BLaER1 (cell line): ENCODE results near the gene MAGEB1.

Experiments used
- H3K27ac ChIP-seq: shearing (Covaris generic); formaldehyde crosslinking; 2 replicates; pipeline ENCODE4 v1.8.1; 2022
- H3K27me3 ChIP-seq: shearing (Covaris generic); formaldehyde crosslinking; 2 replicates; pipeline ENCODE4 v1.8.1; 2022
- H3K36me3 ChIP-seq: shearing (Covaris generic); formaldehyde crosslinking; 2 replicates; pipeline ENCODE4 v1.8.1; 2022
- H3K4me1 ChIP-seq: shearing (Covaris generic); formaldehyde crosslinking; 2 replicates; pipeline ENCODE4 v1.8.1; 2022
- H3K4me2 ChIP-seq: shearing (Covaris generic); formaldehyde crosslinking; 2 replicates; pipeline ENCODE4 v1.8.1; 2022
- H3K4me3 ChIP-seq: shearing (Covaris generic); formaldehyde crosslinking; 2 replicates; pipeline ENCODE4 v1.8.1; 2022
- H3K9ac ChIP-seq: shearing (Covaris generic); formaldehyde crosslinking; 2 replicates; pipeline ENCODE4 v1.8.1; 2022
- H3K9me3 ChIP-seq: shearing (Covaris generic); formaldehyde crosslinking; 2 replicates; pipeline ENCODE4 v1.8.1; 2022
- H4K20me1 ChIP-seq: shearing (Covaris generic); formaldehyde crosslinking; 2 replicates; pipeline ENCODE4 v1.8.1; 2022
- Cebpa-rat ChIP-seq: shearing (Covaris generic); IDR thresholded peaks from 2 replicates; pipeline ENCODE4 v1.8.1; 2022

Gene MAGEB1

GRCh38 chrX:30282527-30282926 lies 35.6 kb downstream of the MAGEB1 start:
- H3K9me3 ChIP-seq: no peaks in the 10 kb centered on the region
- H3K36me3 ChIP-seq: no peaks in the 10 kb centered on the region
- H3K27me3 ChIP-seq: no peaks in the 10 kb centered on the region
- no peak overlapping the region for H3K9ac ChIP-seq
- H3K4me2 ChIP-seq: no peak overlapping the region
- no peak for TF ChIP-seq Cebpa-rat
- H3K27ac ChIP-seq: no peak overlapping the region
- H4K20me1 ChIP-seq: no peaks in the 10 kb centered on the region
- no peak overlapping the region for H3K4me3 ChIP-seq
- H3K4me1 ChIP-seq: no peaks in the 10 kb centered on the region

- no peak for TF ChIP-seq Cebpa-rat
- H3K4me2 ChIP-seq: no peak overlapping the region
- H3K36me3 ChIP-seq: no peaks in the 10 kb centered on the region
- no peaks in the 10 kb centered on the region for H3K27me3 ChIP-seq
- no peaks in the 10 kb centered on the region for H3K4me1 ChIP-seq
- no peaks in the 10 kb centered on the region for H3K9me3 ChIP-seq
- H4K20me1 ChIP-seq: no peaks in the 10 kb centered on the region
- no peak overlapping the region for H3K4me3 ChIP-seq
- no peak overlapping the region for H3K9ac ChIP-seq
- no peak overlapping the region for H3K27ac ChIP-seq
Observed at GRCh38 chrX:30283456-30284200, 36.7 kb downstream of the MAGEB1 start.

- no peak overlapping the region for H3K4me2 ChIP-seq
- no peak for TF ChIP-seq Cebpa-rat
- no peak overlapping the region for H3K27ac ChIP-seq
- no peaks in the 10 kb centered on the region for H3K27me3 ChIP-seq
- H4K20me1 ChIP-seq: no peaks in the 10 kb centered on the region
- no peak overlapping the region for H3K4me3 ChIP-seq
- no peak overlapping the region for H3K9ac ChIP-seq
- no peaks in the 10 kb centered on the region for H3K36me3 ChIP-seq
- peaks cover 20% of the 10 kb centered on the region for H3K9me3 ChIP-seq
- no peaks in the 10 kb centered on the region for H3K4me1 ChIP-seq
Observed at GRCh38 chrX:30296408-30297254, 49.7 kb downstream of the MAGEB1 start.

- H3K9me3 ChIP-seq: no peaks in the 10 kb centered on the region
- no peaks in the 10 kb centered on the region for H3K36me3 ChIP-seq
- TF ChIP-seq Cebpa-rat: no peak
- no peak overlapping the region for H3K4me2 ChIP-seq
- H3K27ac ChIP-seq: no peak overlapping the region
- no peak overlapping the region for H3K4me3 ChIP-seq
- no peaks in the 10 kb centered on the region for H3K4me1 ChIP-seq
- H4K20me1 ChIP-seq: no peaks in the 10 kb centered on the region
- no peaks in the 10 kb centered on the region for H3K27me3 ChIP-seq
- no peak overlapping the region for H3K9ac ChIP-seq
Observed at GRCh38 chrX:30301208-30301607, 54.3 kb downstream of the MAGEB1 start.
